GM12878 (cell line): ENCODE results near the gene KCNA5. TPM values are rescaled to one million over a fixed set of nuclear protein-coding genes. Genes with fewer than 3 reads are reported as not detected.

Source experiments
- ATF3 ChIP-seq: IDR thresholded peaks from 2 replicates; pipeline ENCODE4 v1.6.1; 2011; ENCODE audit warnings: low read depth, mild to moderate bottlenecking, low read length, moderate library complexity, borderline replicate concordance; ENCODE audit errors: extremely low read depth
- NFIC ChIP-seq: IDR thresholded peaks from 2 replicates; pipeline ENCODE4 v1.6.1; 2012; ENCODE audit warnings: low read depth, mild to moderate bottlenecking, inconsistent platforms, low read length, moderate library complexity
- ZBTB40 ChIP-seq: fragments of 450-650 bp; IDR thresholded peaks from 2 replicates; pipeline ENCODE4 v1.6.1; 2016; ENCODE audit warnings: mild to moderate bottlenecking, moderate library complexity, borderline replicate concordance
- ZNF592 ChIP-seq: fragments of 450-650 bp; IDR thresholded peaks from 2 replicates; pipeline ENCODE4 v1.6.1; 2017; ENCODE audit warnings: mild to moderate bottlenecking, moderate library complexity
- polyA plus RNA-seq, 11 experiments: library from polyadenylated mRNA; depleted of rRNA in 4 of 11; unstranded in 6 of 11; stranded (reverse) in 5 of 11; fragments of >200 nt; fragmentation: Nextera tagmentation in 4 of 11; fragmentation: Illumina TruSeq in 1 of 11; extraction: Ambion mirVana in 4 of 11; extraction: Trizol in 1 of 11; gene quantifications; 1 replicate in 1 of 11; 2 replicates in 10 of 11; pipeline versions ENCODE4 v1.2.1 to v1.2.3, GENCODE V29; 2011 to 2016; ENCODE audit warnings: inconsistent platforms in 2 of 11, missing spikeins in 2 of 11, low read depth in 1 of 11
- total RNA-seq, 4 experiments: library from RNA; depleted of rRNA in 3 of 4; stranded (reverse); fragments of >200 nt in 3 of 4; fragmentation: Illumina TruSeq in 1 of 4; extraction: Trizol in 1 of 4; gene quantifications; 2 replicates each; pipeline versions ENCODE4 v1.2.1 to v1.2.3, GENCODE V29; 2013 to 2021

KCNA5 gene
- total and polyA plus RNA-seq, 10 of the 15 experiments (the other 5 are each of a cell fraction or from before 2014, with no cell fraction given), result 0.11 to 0.56 (median 0.19) TPM; not detected in 4

GRCh38 chr12:5066251-5066650 is 22.6 kb downstream of the KCNA5 start (continued):
- TF ChIP-seq ZBTB40 (no peak), ZNF592 (no peak), ATF3 (no peak), NFIC (no peak)
